RWPE1 (cell line): Measurements from ENCODE around the gene IL20RB.

Experiments
- CTCF ChIA-PET: fragments of 350-600 bp; sonication (Branson Sonifier 250); formaldehyde crosslinking; extraction: SDS; loops from one replicate; lab custom pipeline; 2021; lab: Yijun Ruan, JAX
- POLR2A ChIA-PET: fragments of 400-600 bp; formaldehyde crosslinking; extraction: SDS; loops from one replicate; lab custom pipeline; 2020; ENCODE audit warnings: antibody characterized with exemption; ENCODE audit not compliant: low non-redundant PET; lab: Yijun Ruan, JAX
- DNase-seq: peaks from one replicate; pipeline ENCODE4 v3.0.0; 2012; ENCODE audit warnings: low spot score
- H3K27ac ChIP-seq: fragments of 450-650 bp; 2 replicates; pipeline ENCODE4 v1.5.1; 2017
- TF ChIP-seq, protein P1 (sequence below): fragments of 450-650 bp; conservative IDR thresholded peaks from 2 replicates; pipeline ENCODE4 v1.5.1; 2017; ENCODE audit warnings: low read depth, mild to moderate bottlenecking

The IL20RB gene

DNA sequence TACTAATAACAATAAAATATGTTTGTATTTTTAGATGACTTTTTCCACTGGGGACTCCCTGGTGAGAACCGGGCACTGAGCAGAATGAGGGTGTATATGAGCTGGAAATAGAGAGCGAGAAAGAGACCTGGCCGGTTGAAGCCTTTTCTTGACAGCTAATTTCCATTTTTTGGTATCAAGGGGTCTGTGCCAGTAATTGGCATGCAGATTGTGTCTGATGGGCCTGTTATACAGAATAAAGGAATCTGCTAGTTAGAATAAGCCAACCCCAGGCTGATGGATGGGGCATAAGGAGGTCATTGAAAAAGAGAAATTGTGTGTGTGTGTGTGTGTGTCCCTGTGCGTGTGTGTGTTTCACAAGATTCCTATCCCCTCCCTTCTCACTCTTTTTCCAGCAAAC is 83.9 kb downstream of the IL20RB start:
- no peak for DNase-seq
- TF ChIP-seq, protein P1, sequence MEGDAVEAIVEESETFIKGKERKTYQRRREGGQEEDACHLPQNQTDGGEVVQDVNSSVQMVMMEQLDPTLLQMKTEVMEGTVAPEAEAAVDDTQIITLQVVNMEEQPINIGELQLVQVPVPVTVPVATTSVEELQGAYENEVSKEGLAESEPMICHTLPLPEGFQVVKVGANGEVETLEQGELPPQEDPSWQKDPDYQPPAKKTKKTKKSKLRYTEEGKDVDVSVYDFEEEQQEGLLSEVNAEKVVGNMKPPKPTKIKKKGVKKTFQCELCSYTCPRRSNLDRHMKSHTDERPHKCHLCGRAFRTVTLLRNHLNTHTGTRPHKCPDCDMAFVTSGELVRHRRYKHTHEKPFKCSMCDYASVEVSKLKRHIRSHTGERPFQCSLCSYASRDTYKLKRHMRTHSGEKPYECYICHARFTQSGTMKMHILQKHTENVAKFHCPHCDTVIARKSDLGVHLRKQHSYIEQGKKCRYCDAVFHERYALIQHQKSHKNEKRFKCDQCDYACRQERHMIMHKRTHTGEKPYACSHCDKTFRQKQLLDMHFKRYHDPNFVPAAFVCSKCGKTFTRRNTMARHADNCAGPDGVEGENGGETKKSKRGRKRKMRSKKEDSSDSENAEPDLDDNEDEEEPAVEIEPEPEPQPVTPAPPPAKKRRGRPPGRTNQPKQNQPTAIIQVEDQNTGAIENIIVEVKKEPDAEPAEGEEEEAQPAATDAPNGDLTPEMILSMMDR = no peak
- no peak overlapping the region for H3K27ac ChIP-seq
- POLR2A ChIA-PET = no interaction called here
- CTCF ChIA-PET = no interaction called here

DNA sequence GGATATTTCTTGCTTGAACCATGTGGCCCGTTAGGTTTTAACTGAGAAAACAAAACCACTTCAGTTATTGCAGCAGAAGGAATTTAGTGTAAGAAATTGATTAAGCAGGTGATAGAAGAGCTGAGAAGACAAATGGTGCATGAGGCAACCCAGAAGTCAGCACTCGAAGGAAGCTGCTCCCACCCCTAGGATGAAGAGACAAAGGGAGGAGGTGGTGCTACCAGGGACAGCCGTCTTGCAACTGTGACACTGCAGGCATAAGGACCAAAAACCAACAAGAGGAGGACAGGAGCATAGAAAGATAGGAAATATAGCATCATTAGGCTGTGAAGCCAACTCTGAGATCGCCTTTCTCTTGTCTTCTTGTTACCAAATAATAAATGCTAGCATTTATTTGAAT is 89.0 kb downstream of the IL20RB start:
- ChIA-PET CTCF (interaction anchor here (1.2 kb wide), 1 partner anchor 14 kb away, joined by 4 read pairs; no protein-coding TSS in a partner anchor), POLR2A (no interaction called here)
- H3K27ac ChIP-seq = no peak overlapping the region
- TF ChIP-seq, protein P1 = no peak
- no peak for DNase-seq

DNA sequence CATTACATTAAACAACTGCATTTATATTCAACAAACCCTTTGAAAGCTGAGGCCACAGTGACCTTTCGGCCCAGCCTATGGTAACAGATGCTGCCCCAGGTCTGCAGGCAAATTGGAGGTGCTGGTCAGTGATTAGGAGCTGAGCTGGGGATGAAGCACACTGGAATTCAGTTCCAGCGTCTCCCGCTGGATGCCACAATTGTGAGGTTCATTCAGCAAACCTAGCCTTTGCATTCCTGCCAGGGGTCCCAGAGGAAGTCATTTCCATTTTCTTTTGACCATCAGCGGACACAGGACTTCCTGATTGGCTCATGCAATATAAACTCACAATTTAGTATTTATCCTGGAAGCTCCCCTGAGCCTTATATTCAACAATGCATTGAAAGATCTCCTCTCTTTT is 89.5 kb downstream of the IL20RB start:
- no peak overlapping the region for H3K27ac ChIP-seq
- TF ChIP-seq, protein P1 = no peak
- POLR2A ChIA-PET = no interaction called here
- CTCF ChIA-PET = interaction anchor here (1.2 kb wide), 1 partner anchor 15 kb away, joined by 4 read pairs; no protein-coding TSS in a partner anchor
- no peak for DNase-seq

DNA sequence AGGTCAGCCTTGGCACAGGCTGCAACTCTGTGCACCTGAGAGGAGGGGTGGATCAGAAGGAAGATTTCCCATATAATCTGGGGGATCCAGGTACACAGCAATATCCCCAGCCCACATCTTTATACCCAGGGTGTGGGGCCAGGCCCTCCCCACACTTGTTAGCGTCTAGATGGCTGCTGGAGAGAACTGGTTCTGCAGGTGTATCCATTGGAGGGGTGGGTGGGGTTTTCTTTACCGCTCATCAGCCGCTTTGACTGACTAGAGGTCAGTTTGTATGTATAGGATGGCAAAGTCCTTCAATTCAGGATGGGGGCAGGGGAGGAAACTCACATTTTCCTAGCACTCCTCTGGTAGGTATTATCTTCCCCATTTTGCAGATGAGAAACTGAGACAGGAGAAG is 92.5 kb downstream of the IL20RB start:
- TF ChIP-seq, protein P1 = no peak
- no peak for DNase-seq
- ChIA-PET POLR2A (no interaction called here), CTCF (no interaction called here)
- no peak overlapping the region for H3K27ac ChIP-seq

DNA sequence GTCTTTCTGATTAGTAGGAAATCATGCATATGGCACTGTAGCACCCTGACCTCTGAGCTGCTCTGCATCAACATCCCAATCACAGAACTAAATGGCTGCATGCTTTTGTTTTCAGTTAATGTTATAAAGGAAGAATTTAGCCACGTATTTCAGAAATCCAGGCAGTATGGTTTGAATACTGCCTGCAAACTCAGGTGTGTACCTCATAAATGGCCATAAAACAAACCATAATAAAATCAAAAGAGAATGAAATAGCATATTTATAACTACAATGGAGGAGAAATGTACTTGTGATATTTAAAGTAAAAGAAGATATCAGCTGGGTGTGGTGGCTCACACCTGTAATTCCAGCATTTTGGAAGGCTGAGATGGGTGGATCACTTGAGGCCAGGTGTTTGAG is 94.5 kb downstream of the IL20RB start:
- CTCF ChIA-PET = no interaction called here
- no peak overlapping the region for H3K27ac ChIP-seq
- no peak for DNase-seq
- TF ChIP-seq, protein P1 = no peak
- POLR2A ChIA-PET = no interaction called here
